ENCODE measurements around the gene ASB18. TPM values are rescaled to one million over a fixed set of nuclear protein-coding genes. Genes with fewer than 3 reads are reported as not detected.

Gene ASB18
- total RNA-seq, 1 experiment from 2014 or later, result not detected

DNA sequence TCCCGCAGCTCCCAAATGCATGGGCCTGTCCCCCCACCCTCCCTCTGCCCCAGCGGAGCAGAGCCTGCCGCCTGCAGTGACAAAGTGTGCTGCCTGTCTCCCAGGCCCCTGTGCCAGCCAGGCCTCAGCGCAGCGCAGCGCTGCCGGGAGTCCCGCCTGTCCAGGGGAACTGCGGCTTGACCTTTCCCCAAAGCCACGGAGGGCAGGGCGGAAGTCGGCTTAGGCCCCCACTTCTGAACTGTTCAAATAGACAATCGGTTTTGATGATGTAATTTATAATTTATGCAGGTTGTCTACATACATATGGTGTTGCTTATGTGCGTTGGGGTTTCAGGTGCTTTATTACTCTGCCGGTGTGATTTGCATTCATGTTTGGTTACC lies 103.1 kb downstream of the ASB18 start:
- no peaks in the 10 kb centered on the region for H3K36me3 ChIP-seq (ENCODE audit: control insufficient read depth, insufficient read depth, low read length)
- intact Hi-C loops (cut with micrococcal nuclease; ENCODE audit: unreplicated experiment), result no loop called here
- H3K27me3 ChIP-seq (replicated peaks; ENCODE audit: control insufficient read depth, insufficient read depth, low read length), result no peaks in the 10 kb centered on the region
- H3K9me3 ChIP-seq, result no peaks in the 10 kb centered on the region
- CTCF ChIA-PET, result no interaction called here
- no peaks in the 10 kb centered on the region for H3K9me3 Mint-ChIP-seq (ENCODE audit: unreplicated experiment)
- BruUV-seq (replicated peaks), result no TSS peak
- TF ChIP-seq, protein P1, sequence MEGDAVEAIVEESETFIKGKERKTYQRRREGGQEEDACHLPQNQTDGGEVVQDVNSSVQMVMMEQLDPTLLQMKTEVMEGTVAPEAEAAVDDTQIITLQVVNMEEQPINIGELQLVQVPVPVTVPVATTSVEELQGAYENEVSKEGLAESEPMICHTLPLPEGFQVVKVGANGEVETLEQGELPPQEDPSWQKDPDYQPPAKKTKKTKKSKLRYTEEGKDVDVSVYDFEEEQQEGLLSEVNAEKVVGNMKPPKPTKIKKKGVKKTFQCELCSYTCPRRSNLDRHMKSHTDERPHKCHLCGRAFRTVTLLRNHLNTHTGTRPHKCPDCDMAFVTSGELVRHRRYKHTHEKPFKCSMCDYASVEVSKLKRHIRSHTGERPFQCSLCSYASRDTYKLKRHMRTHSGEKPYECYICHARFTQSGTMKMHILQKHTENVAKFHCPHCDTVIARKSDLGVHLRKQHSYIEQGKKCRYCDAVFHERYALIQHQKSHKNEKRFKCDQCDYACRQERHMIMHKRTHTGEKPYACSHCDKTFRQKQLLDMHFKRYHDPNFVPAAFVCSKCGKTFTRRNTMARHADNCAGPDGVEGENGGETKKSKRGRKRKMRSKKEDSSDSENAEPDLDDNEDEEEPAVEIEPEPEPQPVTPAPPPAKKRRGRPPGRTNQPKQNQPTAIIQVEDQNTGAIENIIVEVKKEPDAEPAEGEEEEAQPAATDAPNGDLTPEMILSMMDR (IDR thresholded peaks at IDR 0.05; ENCODE audit: insufficient read depth in 1 of 2, low read depth in 1 of 2, low read length in 1 of 2, severe bottlenecking in 1 of 2, unreplicated experiment in 1 of 2), result no peak
- H3K27ac Mint-ChIP-seq (ENCODE audit: unreplicated experiment), result no peak overlapping the region
- H3K4me3 ChIP-seq (ENCODE audit: low read depth, low read length), result no peak overlapping the region
- no peaks in the 10 kb centered on the region for H3K4me1 ChIP-seq
- H3K27me3 Mint-ChIP-seq (ENCODE audit: insufficient read depth, unreplicated experiment), result no peaks in the 10 kb centered on the region
- no peak for DNase-seq
- H3K36me3 Mint-ChIP-seq (ENCODE audit: insufficient read depth, unreplicated experiment), result no peaks in the 10 kb centered on the region
- no peak overlapping the region for H3K4me3 Mint-ChIP-seq (ENCODE audit: unreplicated experiment)
- no peaks in the 10 kb centered on the region for H3K4me1 Mint-ChIP-seq (ENCODE audit: low read depth, unreplicated experiment)
- POLR2A ChIA-PET, result no interaction called here

DNA sequence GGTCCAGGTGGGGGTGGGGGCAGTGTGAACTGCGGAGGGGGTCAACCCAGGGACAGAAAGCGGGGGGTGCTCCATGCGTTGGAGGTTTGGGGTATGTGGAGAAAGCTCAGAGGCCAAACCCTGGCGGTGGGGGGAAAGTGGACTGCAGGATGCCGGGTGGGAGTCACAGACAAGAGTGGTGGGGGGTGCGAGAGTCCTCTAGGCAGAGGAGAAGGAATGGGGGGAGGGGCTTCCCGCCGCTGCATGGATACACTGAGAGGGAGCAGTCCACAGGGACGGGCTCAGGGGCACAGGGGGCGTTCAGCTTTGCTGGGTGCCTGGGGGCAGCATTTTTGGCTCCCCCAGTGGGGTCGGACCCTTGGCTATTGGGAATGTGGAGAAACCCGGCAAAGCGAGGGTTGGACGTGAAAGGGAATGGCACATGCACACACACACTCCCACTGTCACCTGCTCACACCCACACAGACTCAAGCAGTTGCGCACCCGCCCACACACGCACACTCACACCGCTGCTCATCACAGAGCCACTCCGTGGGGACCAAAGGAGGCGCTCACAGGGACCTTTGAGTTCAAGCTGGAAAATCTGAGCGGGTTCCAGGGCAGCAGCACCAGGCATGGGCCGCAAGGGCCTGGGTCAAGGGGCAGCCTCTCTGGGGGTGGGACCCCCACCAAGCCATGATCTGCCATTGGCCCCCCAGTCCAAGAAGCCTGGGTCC lies 103.7 kb downstream of the ASB18 start:
- intact Hi-C loops (cut with micrococcal nuclease; ENCODE audit: unreplicated experiment), result no loop called here
- H3K9me3 ChIP-seq, result no peaks in the 10 kb centered on the region
- no peaks in the 10 kb centered on the region for H3K4me1 ChIP-seq
- no peak overlapping the region for H3K27ac Mint-ChIP-seq (ENCODE audit: unreplicated experiment)
- no peaks in the 10 kb centered on the region for H3K4me1 Mint-ChIP-seq (ENCODE audit: low read depth, unreplicated experiment)
- no peaks in the 10 kb centered on the region for H3K27me3 Mint-ChIP-seq (ENCODE audit: insufficient read depth, unreplicated experiment)
- no peak overlapping the region for H3K4me3 Mint-ChIP-seq (ENCODE audit: unreplicated experiment)
- no peak overlapping the region for H3K4me3 ChIP-seq (ENCODE audit: low read depth, low read length)
- DNase-seq, result no peak
- ChIA-PET POLR2A (no interaction called here), CTCF (no interaction called here)
- no peaks in the 10 kb centered on the region for H3K27me3 ChIP-seq (replicated peaks; ENCODE audit: control insufficient read depth, insufficient read depth, low read length)
- no peaks in the 10 kb centered on the region for H3K9me3 Mint-ChIP-seq (ENCODE audit: unreplicated experiment)
- BruUV-seq (replicated peaks), result no TSS peak
- H3K36me3 Mint-ChIP-seq (ENCODE audit: insufficient read depth, unreplicated experiment), result no peaks in the 10 kb centered on the region
- TF ChIP-seq, protein P1 (IDR thresholded peaks at IDR 0.05; ENCODE audit: insufficient read depth in 1 of 2, low read depth in 1 of 2, low read length in 1 of 2, severe bottlenecking in 1 of 2, unreplicated experiment in 1 of 2), result no peak
- no peaks in the 10 kb centered on the region for H3K36me3 ChIP-seq (ENCODE audit: control insufficient read depth, insufficient read depth, low read length)

DNA sequence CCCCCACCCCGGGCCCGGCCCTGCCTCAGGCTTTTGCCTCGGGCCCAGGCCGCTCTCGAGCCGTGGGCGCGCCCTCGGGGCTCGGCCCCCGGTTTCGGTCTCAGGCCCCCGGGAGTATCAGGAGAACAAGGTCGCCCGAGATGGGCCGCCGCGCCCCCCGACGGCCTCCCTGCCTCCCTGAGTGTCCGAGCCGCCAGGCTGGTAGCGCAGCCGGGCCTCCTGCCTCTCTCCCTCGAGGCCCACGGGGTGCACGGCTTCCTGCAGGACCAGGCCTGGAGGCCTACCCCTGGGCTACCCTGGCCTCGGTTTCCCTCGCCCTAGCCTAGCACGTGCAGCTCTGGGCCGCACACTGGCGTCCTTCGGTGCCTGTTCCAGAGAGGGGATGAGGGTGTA lies 104.4 kb downstream of the ASB18 start:
- no TSS peak for BruUV-seq (replicated peaks)
- ChIA-PET POLR2A (no interaction called here), CTCF (no interaction called here)
- H3K4me3 Mint-ChIP-seq (ENCODE audit: unreplicated experiment), result no peak overlapping the region
- DNase-seq, result no peak
- no peaks in the 10 kb centered on the region for H3K27me3 ChIP-seq (replicated peaks; ENCODE audit: control insufficient read depth, insufficient read depth, low read length)
- H3K4me1 ChIP-seq, result no peaks in the 10 kb centered on the region
- TF ChIP-seq, protein P1 (IDR thresholded peaks at IDR 0.05; ENCODE audit: insufficient read depth in 1 of 2, low read depth in 1 of 2, low read length in 1 of 2, severe bottlenecking in 1 of 2, unreplicated experiment in 1 of 2), result no peak
- H3K9me3 ChIP-seq, result no peaks in the 10 kb centered on the region
- no peaks in the 10 kb centered on the region for H3K4me1 Mint-ChIP-seq (ENCODE audit: low read depth, unreplicated experiment)
- intact Hi-C loops (cut with micrococcal nuclease; ENCODE audit: unreplicated experiment), result no loop called here
- no peaks in the 10 kb centered on the region for H3K27me3 Mint-ChIP-seq (ENCODE audit: insufficient read depth, unreplicated experiment)
- no peaks in the 10 kb centered on the region for H3K36me3 Mint-ChIP-seq (ENCODE audit: insufficient read depth, unreplicated experiment)
- no peak overlapping the region for H3K4me3 ChIP-seq (ENCODE audit: low read depth, low read length)
- H3K27ac Mint-ChIP-seq (ENCODE audit: unreplicated experiment), result no peak overlapping the region
- H3K36me3 ChIP-seq (ENCODE audit: control insufficient read depth, insufficient read depth, low read length), result no peaks in the 10 kb centered on the region
- no peaks in the 10 kb centered on the region for H3K9me3 Mint-ChIP-seq (ENCODE audit: unreplicated experiment)
